ENCODE data around the gene UBAC1. TPM values are rescaled to one million over a fixed set of nuclear protein-coding genes. Genes with fewer than 3 reads are reported as not detected.

Gene UBAC1
- total RNA-seq, 1 experiment from 2014 or later = 54.8 TPM

- Histone ChIP-seq H3K9me2 (ENCODE audit: insufficient read depth) (no peaks in the 10 kb centered on the region), H3K27me3 (ENCODE audit: insufficient read depth, low read length) (no peaks in the 10 kb centered on the region), H3K9me3 (ENCODE audit: control insufficient read depth in 1 of 2, insufficient read depth in 1 of 2, low read depth in 1 of 2, low read length in 2 of 2) (no peaks in the 10 kb centered on the region), H3K9ac (ENCODE audit: low read length) (no peak overlapping the region), H3K4me2 (ENCODE audit: low read length) (no peak overlapping the region), H3K27ac (ENCODE audit: low read depth, low read length) (no peak overlapping the region), H2AFZ (ENCODE audit: low read depth, low read length, poor library complexity, severe bottlenecking) (no peak overlapping the region), H3K79me2 (ENCODE audit: insufficient read depth, low read length) (no peaks in the 10 kb centered on the region), H4K20me1 (ENCODE audit: insufficient read depth) (no peaks in the 10 kb centered on the region), H3K36me3 (ENCODE audit: control insufficient read depth in 1 of 2, insufficient read depth in 2 of 2, low read length in 2 of 2) (no peaks in the 10 kb centered on the region), H3K4me3 (replicated peaks in 1 of 2; ENCODE audit: low read depth in 1 of 2, low read length in 2 of 2) (no peak overlapping the region), H3K4me1 (ENCODE audit: control insufficient read depth in 1 of 2, insufficient read depth in 2 of 2, low read length in 2 of 2) (no peaks in the 10 kb centered on the region)
- intact Hi-C loops (cut with micrococcal nuclease) = no loop called here
- no peak for DNase-seq (ENCODE audit: low read depth, low spot score)
- TF ChIP-seq EZH2 (IDR thresholded peaks at IDR 0.05) (no peak), RAD21 (IDR thresholded peaks at IDR 0.05; ENCODE audit: low read depth) (no peak), CBX3 (IDR thresholded peaks at IDR 0.05; ENCODE audit: low read depth) (no peak), SIN3A (IDR thresholded peaks at IDR 0.05; ENCODE audit: low read depth) (no peak), MAX (IDR thresholded peaks at IDR 0.05) (no peak), ZFX (IDR thresholded peaks at IDR 0.05) (no peak), EZH2phosphoT487 (IDR thresholded peaks at IDR 0.05; ENCODE audit: borderline replicate concordance) (no peak), JUND (IDR thresholded peaks at IDR 0.05) (no peak), CEBPB (IDR thresholded peaks at IDR 0.05; ENCODE audit: low read depth) (no peak)
- TF ChIP-seq, protein P1, sequence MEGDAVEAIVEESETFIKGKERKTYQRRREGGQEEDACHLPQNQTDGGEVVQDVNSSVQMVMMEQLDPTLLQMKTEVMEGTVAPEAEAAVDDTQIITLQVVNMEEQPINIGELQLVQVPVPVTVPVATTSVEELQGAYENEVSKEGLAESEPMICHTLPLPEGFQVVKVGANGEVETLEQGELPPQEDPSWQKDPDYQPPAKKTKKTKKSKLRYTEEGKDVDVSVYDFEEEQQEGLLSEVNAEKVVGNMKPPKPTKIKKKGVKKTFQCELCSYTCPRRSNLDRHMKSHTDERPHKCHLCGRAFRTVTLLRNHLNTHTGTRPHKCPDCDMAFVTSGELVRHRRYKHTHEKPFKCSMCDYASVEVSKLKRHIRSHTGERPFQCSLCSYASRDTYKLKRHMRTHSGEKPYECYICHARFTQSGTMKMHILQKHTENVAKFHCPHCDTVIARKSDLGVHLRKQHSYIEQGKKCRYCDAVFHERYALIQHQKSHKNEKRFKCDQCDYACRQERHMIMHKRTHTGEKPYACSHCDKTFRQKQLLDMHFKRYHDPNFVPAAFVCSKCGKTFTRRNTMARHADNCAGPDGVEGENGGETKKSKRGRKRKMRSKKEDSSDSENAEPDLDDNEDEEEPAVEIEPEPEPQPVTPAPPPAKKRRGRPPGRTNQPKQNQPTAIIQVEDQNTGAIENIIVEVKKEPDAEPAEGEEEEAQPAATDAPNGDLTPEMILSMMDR (IDR thresholded peaks at IDR 0.05 in 2 of 3, conservative IDR thresholded peaks at IDR 0.05 in 1 of 3; ENCODE audit: borderline replicate concordance in 1 of 3, insufficient read depth in 1 of 3, low read depth in 2 of 3, low read length in 2 of 3) = no peak
- TF ChIP-seq, protein P2, sequence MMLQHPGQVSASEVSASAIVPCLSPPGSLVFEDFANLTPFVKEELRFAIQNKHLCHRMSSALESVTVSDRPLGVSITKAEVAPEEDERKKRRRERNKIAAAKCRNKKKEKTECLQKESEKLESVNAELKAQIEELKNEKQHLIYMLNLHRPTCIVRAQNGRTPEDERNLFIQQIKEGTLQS (IDR thresholded peaks at IDR 0.05) = no peak
- RAD21 ChIA-PET (ENCODE audit: low non-redundant PET in 1 of 2, low total read pairs in 2 of 2, uncharacterized antibody in 2 of 2, unreplicated experiment in 2 of 2) = no interaction called here
- POLR2A ChIA-PET = no interaction called here
- no peak for ATAC-seq
- BruUV-seq (replicated peaks) = no TSS peak
- CTCF ChIA-PET = no interaction called here
Observed at GRCh38 chr9:135975834-135976233, 14.7 kb upstream of the UBAC1 start.
